Testis (tissue), 3 donors: ENCODE measurements around the gene LBH. TPM values are rescaled to one million over a fixed set of nuclear protein-coding genes. Genes with fewer than 3 reads are reported as not detected.

Experiments
- DNase-seq: peaks from one replicate; pipeline ENCODE4 v3.0.0-alpha.2; 2019
- H3K27ac ChIP-seq, 2 donors: fragments of 200-600 bp; sonication (generic); one replicate each; pipeline ENCODE4 v1.5.1; 2019
- H3K27me3 ChIP-seq: fragments of 200-600 bp; sonication (generic); one replicate; pipeline ENCODE4 v1.5.1; 2019
- H3K36me3 ChIP-seq: fragments of 200-600 bp; sonication (generic); one replicate; pipeline ENCODE4 v1.5.1; 2017; ENCODE audit warnings: low read depth; ENCODE audit errors: missing control alignments
- H3K4me1 ChIP-seq: fragments of 200-600 bp; sonication (generic); one replicate; pipeline ENCODE4 v1.5.1; 2019
- H3K4me3 ChIP-seq, 2 donors: fragments of 200-600 bp; sonication (generic); one replicate each; pipeline ENCODE4 v1.5.1; 2017 to 2019
- H3K9me3 ChIP-seq: fragments of 200-600 bp; sonication (generic); one replicate; pipeline ENCODE4 v1.5.1; 2017
- CTCF ChIP-seq, 3 experiments: fragments of 450-650 bp in 2 of 3; fragments of 200-600 bp in 1 of 3; sonication (generic) in 1 of 3; IDR thresholded peaks; one replicate each; pipeline ENCODE4 v1.5.1; 2016 to 2019; ENCODE audit warnings: antibody characterized with exemption in 3 of 3, mild to moderate bottlenecking in 2 of 3, moderate library complexity in 1 of 3
- POLR2A ChIP-seq: fragments of 450-650 bp; IDR thresholded peaks from one replicate; pipeline ENCODE4 v1.6.1; 2017; ENCODE audit warnings: antibody characterized with exemption, mild to moderate bottlenecking, moderate library complexity
- WGBS, 2 donors: methylation state at CpG; one replicate each; pipeline ENCODE4 v1.1.5; 2018; 5-methylcytosine and 5-hydroxymethylcytosine counted together
- intact Hi-C: fragments of 100-400 bp; cut with DNase I; formaldehyde crosslinking; loops from one replicate; pipeline ENCODE4 v1.15.1; 2023; ENCODE audit warnings: low total_unique reads
- polyA plus RNA-seq: library from polyadenylated mRNA; stranded (reverse); fragments of 350-450 nt; fragmentation: Illumina TruSeq; extraction: RNeasy Lipid Tissue Mini Kit (QIAGEN cat#74804); gene quantifications from one replicate; pipeline ENCODE4 v1.2.3, GENCODE V29; 2014; ENCODE audit warnings: low read depth, low replicate concordance; ENCODE audit not compliant: insufficient read depth
- total RNA-seq, 2 donors: library from RNA; depleted of rRNA; stranded (reverse); fragments of >200 nt; gene quantifications; one replicate each; pipeline ENCODE4 v1.2.3, GENCODE V29; 2016

Gene LBH
- total and polyA plus RNA-seq, 3 donors from 2014 or later, result 23.9 to 32.1 (median 25.7) TPM

GRCh38 chr2:30209227-30209626 lies 22.1 kb upstream of the LBH start:
- Histone ChIP-seq H3K27ac (no peak overlapping the region), H3K36me3 (no peaks in the 10 kb centered on the region), H3K27me3 (no peaks in the 10 kb centered on the region), H3K4me3 (no peak overlapping the region), H3K4me1 (peaks cover 4% of the 10 kb centered on the region), H3K9me3 (no peaks in the 10 kb centered on the region)
- no peak for TF ChIP-seq CTCF (IDR thresholded peaks at IDR 0.05)
- TF ChIP-seq POLR2A, result no peak
- 87 to 92% methylated on average over 2 of the region's 2 CpGs for WGBS, 2 donors
- no peak for DNase-seq
- intact Hi-C loops, result loop anchor here (10.0 kb wide), 1 partner anchor 496 kb away; no protein-coding TSS in a partner anchor

GRCh38 chr2:30213326-30213725 lies 18.0 kb upstream of the LBH start:
- WGBS, 2 donors, result 93 to 96% methylated on average over 11 of the region's 11 CpGs
- H3K4me1 ChIP-seq, result peaks cover 4% of the 10 kb centered on the region
- DNase-seq, result no peak
- TF ChIP-seq CTCF (IDR thresholded peaks at IDR 0.05) (no peak), POLR2A (no peak)
- no peaks in the 10 kb centered on the region for H3K36me3 ChIP-seq
- no peak overlapping the region for H3K27ac ChIP-seq
- H3K27me3 ChIP-seq, result no peaks in the 10 kb centered on the region
- H3K9me3 ChIP-seq, result no peaks in the 10 kb centered on the region
- no peak overlapping the region for H3K4me3 ChIP-seq
- intact Hi-C loops, result no loop called here

- Histone ChIP-seq H3K36me3 (no peaks in the 10 kb centered on the region), H3K27ac (no peak overlapping the region), H3K4me1 (no peaks in the 10 kb centered on the region), H3K4me3 (no peak overlapping the region), H3K27me3 (no peaks in the 10 kb centered on the region), H3K9me3 (no peaks in the 10 kb centered on the region)
- intact Hi-C loops, result no loop called here
- 92 to 93% methylated on average over 7 of the region's 7 CpGs for WGBS, 2 donors
- TF ChIP-seq CTCF (IDR thresholded peaks at IDR 0.05), result no peak
- TF ChIP-seq POLR2A, result no peak
- DNase-seq, result no peak
Measured at GRCh38 chr2:30213907-30214463, 17.3 kb upstream of the LBH start.

- TF ChIP-seq POLR2A (no peak), CTCF (IDR thresholded peaks at IDR 0.05) (no peak)
- Histone ChIP-seq H3K4me3 (no peak overlapping the region), H3K27ac (no peak overlapping the region), H3K27me3 (no peaks in the 10 kb centered on the region), H3K9me3 (no peaks in the 10 kb centered on the region), H3K4me1 (no peaks in the 10 kb centered on the region), H3K36me3 (no peaks in the 10 kb centered on the region)
- intact Hi-C loops, result no loop called here
- no peak for DNase-seq
Measured at GRCh38 chr2:30216157-30216556, 15.2 kb upstream of the LBH start.

- TF ChIP-seq POLR2A (no peak), CTCF (IDR thresholded peaks at IDR 0.05) (no peak)
- Histone ChIP-seq H3K27ac (no peak overlapping the region), H3K4me1 (no peaks in the 10 kb centered on the region), H3K36me3 (no peaks in the 10 kb centered on the region), H3K9me3 (no peaks in the 10 kb centered on the region), H3K4me3 (no peak overlapping the region), H3K27me3 (no peaks in the 10 kb centered on the region)
- DNase-seq, result no peak
- 55 to 63% methylated on average over 9 to 11 of the region's 11 CpGs for WGBS, 2 donors
- intact Hi-C loops, result no loop called here
Measured at GRCh38 chr2:30217644-30218337, 13.5 kb upstream of the LBH start.
